ENCODE results near the gene PALD1.

PALD1 gene

GRCh38 chr10:70458329-70459060, 20.1 kb upstream of the PALD1 start:
- peak; percentile 62 for DNase-seq

- no peak for DNase-seq
Observed at GRCh38 chr10:70459061-70459773, 19.4 kb upstream of the PALD1 start.

GRCh38 chr10:70459774-70460490, 18.6 kb upstream of the PALD1 start:
- no peak for DNase-seq

GRCh38 chr10:70461397-70462348, 16.9 kb upstream of the PALD1 start:
- DNase-seq: peak; percentile 44

- DNase-seq: no peak
Observed at GRCh38 chr10:70462349-70462984, 16.1 kb upstream of the PALD1 start.

GRCh38 chr10:70465278-70465677, 13.3 kb upstream of the PALD1 start:
- DNase-seq: no peak

- DNase-seq: no peak
Observed at GRCh38 chr10:70465832-70466231, 12.7 kb upstream of the PALD1 start.

- no peak for DNase-seq
Observed at GRCh38 chr10:70466951-70467350, 11.6 kb upstream of the PALD1 start.

GRCh38 chr10:70472799-70473454, 5.6 kb upstream of the PALD1 start:
- no peak for DNase-seq

GRCh38 chr10:70474780-70475179, 3.8 kb upstream of the PALD1 start:
- DNase-seq: no peak

GRCh38 chr10:70475661-70476060, 2.9 kb upstream of the PALD1 start:
- DNase-seq: no peak

- no peak for DNase-seq
Observed at GRCh38 chr10:70476249-70477035, 2.1 kb upstream of the PALD1 start.

- peak; percentile 8 for DNase-seq
Observed at GRCh38 chr10:70477661-70478162, 855 bp upstream of the PALD1 start.

- DNase-seq: no peak
Observed at GRCh38 chr10:70479165-70479581, 606 bp downstream of the PALD1 start.

GRCh38 chr10:70479626-70480238, 1.2 kb downstream of the PALD1 start:
- no peak for DNase-seq

GRCh38 chr10:70480239-70480861, 1.8 kb downstream of the PALD1 start:
- DNase-seq: no peak

- DNase-seq: no peak
Observed at GRCh38 chr10:70481105-70481504, 2.5 kb downstream of the PALD1 start.

GRCh38 chr10:70481831-70482530, 3.4 kb downstream of the PALD1 start:
- no peak for DNase-seq
